HG03571 (cell line): ENCODE measurements around the gene AFF4.
"Not testable (repeated sequence)": the region's sequence is repeated elsewhere in the genome, so short reads cannot be mapped to it uniquely, and the experiment has no call there.

Source experiments
- ATAC-seq: cut with Tn5 transposase; IDR thresholded peaks from one replicate; pipeline ENCODE4 v1.9.1; 2021; ENCODE audit not compliant: unreplicated experiment

The AFF4 gene

GRCh38 chr5:132963171-132964104 lies at the start of gene AFF4:
TSS of gene AFF4 (minus strand) at chr5:132963634. CDS start at chr5:132937189, 26,445 bp downstream.
- peak; percentile 93 for ATAC-seq

- not testable (repeated sequence) for ATAC-seq
Observed at GRCh38 chr5:133008455-133008854, 45.0 kb upstream of the AFF4 start.

- ATAC-seq = no peak
Observed at GRCh38 chr5:133006653-133007052, 43.2 kb upstream of the AFF4 start.

GRCh38 chr5:132999246-132999645 lies 35.8 kb upstream of the AFF4 start:
- ATAC-seq = no peak

- no peak for ATAC-seq
Observed at GRCh38 chr5:132998556-132998955, 35.1 kb upstream of the AFF4 start.

- ATAC-seq = no peak
Observed at GRCh38 chr5:132996307-132996706, 32.9 kb upstream of the AFF4 start.

GRCh38 chr5:132987531-132988408 lies 24.3 kb upstream of the AFF4 start:
- ATAC-seq = no peak

GRCh38 chr5:132982971-132983370 lies 19.5 kb upstream of the AFF4 start:
- not testable (repeated sequence) for ATAC-seq

GRCh38 chr5:132981288-132981687 lies 17.9 kb upstream of the AFF4 start:
- no peak for ATAC-seq

GRCh38 chr5:132979976-132980375 lies 16.5 kb upstream of the AFF4 start:
- ATAC-seq = no peak

GRCh38 chr5:132979367-132979940 lies 16.0 kb upstream of the AFF4 start:
- ATAC-seq = no peak

GRCh38 chr5:132976852-132977251 lies 13.4 kb upstream of the AFF4 start:
- ATAC-seq = no peak

- ATAC-seq = not testable (repeated sequence)
Observed at GRCh38 chr5:132972436-132972828, 9.0 kb upstream of the AFF4 start.

- ATAC-seq = no peak
Observed at GRCh38 chr5:132971483-132972435, 8.3 kb upstream of the AFF4 start.

- no peak for ATAC-seq
Observed at GRCh38 chr5:132965120-132965519, 1.7 kb upstream of the AFF4 start.

GRCh38 chr5:132962429-132963021 lies 909 bp downstream of the AFF4 start:
- ATAC-seq = no peak

GRCh38 chr5:132961887-132962286 lies 1.5 kb downstream of the AFF4 start:
- ATAC-seq = no peak

GRCh38 chr5:132961123-132961815 lies 2.2 kb downstream of the AFF4 start:
- not testable (repeated sequence) for ATAC-seq

- ATAC-seq = not testable (repeated sequence)
Observed at GRCh38 chr5:132956166-132956799, 7.2 kb downstream of the AFF4 start.
